ENCODE results near the gene RNF151. TPM values are rescaled to one million over a fixed set of nuclear protein-coding genes. Genes with fewer than 3 reads are reported as not detected.
A peak's percentile ranks its signal among the peaks of the same experiment; 100 is the strongest.

The RNF151 gene
- total and polyA plus RNA-seq, 8 donors = 0.17 TPM; not detected in 7

DNA sequence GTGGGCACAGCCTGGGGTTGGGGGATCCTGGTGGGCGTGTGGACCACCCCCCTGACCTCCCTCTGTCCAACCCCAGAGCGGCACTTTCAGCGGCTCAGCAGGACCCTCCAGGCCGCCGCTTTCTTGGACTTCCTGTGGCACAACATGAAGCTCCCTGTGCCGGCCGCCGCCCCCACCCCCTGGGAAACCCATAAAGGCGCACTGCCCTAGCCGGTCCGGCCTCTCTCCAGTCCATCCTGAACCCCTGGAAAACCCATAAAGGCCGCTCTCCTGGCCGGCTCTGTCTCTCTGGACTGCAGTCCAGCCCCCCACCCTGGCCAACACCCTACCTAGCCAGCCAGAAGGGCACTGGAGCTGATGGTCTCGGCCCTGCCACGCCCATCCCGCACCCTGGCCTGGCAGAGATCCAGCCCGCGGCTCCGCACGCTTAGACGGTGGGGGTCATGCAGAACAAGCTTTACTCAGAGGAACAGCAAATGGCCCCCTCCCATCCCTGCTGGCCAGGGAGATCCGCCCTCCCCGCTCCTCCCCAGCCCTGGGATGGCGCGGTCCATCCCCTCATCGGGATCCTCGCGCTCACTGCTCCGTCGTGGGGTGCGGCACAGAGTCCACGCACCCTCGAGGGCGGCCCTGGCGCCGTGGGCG is 11.9 kb downstream of the RNF151 start:
- Histone ChIP-seq H3K4me3 (peak overlapping the region in 1 of 2 donors; percentile 32), H3K9me3 (no peaks in the 10 kb centered on the region), H3K36me3 (peaks cover 0 to 57% of the 10 kb centered on the region in 2 donors), H3K27ac (peak overlapping the region in 1 of 2 donors; percentile 57), H3K27me3 (peaks cover 24 to 63% of the 10 kb centered on the region in 2 donors), H3K4me1 (peaks cover 5 to 20% of the 10 kb centered on the region in 2 donors)
- DNase-seq (peak in 1 of 4 donors; percentile 76), ATAC-seq (no peak)
- no peak for TF ChIP-seq CTCF (IDR thresholded peaks at IDR 0.05)
- intact Hi-C loops (cut with DNase I) = no loop called here

DNA sequence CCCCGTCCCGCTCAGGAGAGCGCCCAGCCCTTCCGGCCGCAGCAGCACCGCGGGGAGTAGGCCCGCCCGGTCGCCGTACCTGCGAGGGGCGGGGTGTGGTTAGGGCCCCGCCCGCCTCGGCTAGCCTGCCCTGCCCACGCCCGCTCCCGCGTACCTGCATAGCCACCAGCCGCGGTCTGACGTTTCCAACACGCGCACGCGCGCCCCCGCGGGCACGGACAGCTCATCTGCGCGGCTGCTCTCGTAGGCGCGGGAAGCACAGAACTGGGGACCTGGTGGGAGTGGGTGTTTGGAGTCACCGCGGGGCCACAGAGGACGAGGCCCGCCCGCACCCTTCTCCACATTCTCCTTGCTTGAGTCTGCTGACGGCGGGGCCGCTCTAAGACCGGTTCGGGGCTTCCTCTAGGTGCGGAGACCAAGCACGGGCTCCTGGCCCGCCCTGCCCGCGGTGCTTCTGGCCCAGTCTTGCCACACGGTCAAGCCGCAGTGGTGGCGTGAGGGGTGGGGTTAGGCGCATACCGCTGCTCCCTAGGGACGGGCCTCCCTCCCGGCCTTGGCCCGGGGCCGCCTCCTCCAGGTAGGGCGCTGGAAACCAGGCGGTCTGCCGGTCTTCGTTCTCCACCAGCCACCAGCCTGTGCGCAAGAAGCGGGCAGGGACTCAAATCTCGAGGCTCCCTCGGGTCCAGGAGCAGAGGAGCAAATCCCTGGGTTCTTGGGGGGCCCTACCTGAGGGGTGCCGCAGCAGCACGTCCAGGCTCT is 12.8 kb downstream of the RNF151 start:
- intact Hi-C loops (cut with DNase I) = no loop called here
- TF ChIP-seq CTCF (IDR thresholded peaks at IDR 0.05) = no peak
- ATAC-seq (peak; percentile 77), DNase-seq (peak in 3 of 4 donors; percentile 49 to 93 (median 85))
- peaks cover 5 to 19% of the 10 kb centered on the region in 2 donors for H3K4me1 ChIP-seq
- peak overlapping the region; percentile 57 to 63 for H3K27ac ChIP-seq
- no peaks in the 10 kb centered on the region for H3K9me3 ChIP-seq
- peak overlapping the region in 1 of 2 donors; percentile 32 for H3K4me3 ChIP-seq
- peaks cover 24 to 64% of the 10 kb centered on the region in 2 donors for H3K27me3 ChIP-seq
- H3K36me3 ChIP-seq = peaks cover 0 to 51% of the 10 kb centered on the region in 2 donors

DNA sequence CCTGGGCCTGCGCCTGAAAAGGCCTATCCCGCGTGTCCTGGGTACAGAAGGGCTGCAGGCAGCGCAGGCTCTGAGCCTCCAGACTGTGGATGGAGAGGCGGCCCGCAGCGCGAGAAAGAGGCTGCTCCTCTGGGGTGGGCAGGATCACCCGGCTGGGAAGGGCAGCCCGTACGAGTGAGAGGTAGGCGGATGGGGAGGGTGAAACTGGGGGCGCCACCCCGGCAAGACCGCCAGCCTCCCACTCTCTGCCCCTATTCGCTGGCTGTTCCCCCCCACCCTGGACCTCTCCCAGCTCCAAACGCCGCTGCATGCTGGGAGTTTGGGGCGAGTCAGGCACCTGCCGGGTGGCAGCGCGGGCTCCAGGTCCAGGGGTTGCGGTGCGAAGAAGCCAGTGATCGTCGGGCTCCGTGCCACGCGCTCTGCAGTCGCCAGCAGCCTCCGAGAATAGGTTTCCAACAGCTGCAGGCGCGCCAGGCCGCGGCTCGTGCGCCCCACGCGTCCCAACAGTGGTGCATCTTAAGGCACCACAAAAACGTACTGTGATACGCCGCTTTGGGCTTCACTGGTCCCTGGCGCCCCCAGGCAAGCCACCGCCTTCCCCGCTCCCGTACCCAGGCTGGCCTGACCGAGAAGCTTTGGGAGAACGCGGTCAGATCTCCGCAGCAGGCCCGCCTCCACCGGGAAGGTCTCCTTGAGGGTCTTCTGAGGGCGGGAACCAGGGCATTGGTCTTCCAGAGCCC is 13.5 kb downstream of the RNF151 start:
- ATAC-seq = peak; percentile 1
- DNase-seq = peak in 1 of 4 donors; percentile 78
- Histone ChIP-seq H3K36me3 (peaks cover 0 to 45% of the 10 kb centered on the region in 2 donors), H3K4me3 (peak overlapping the region in 1 of 2 donors; percentile 32), H3K27ac (peak overlapping the region; percentile 57 to 63), H3K27me3 (peaks cover 24 to 64% of the 10 kb centered on the region in 2 donors), H3K9me3 (no peaks in the 10 kb centered on the region), H3K4me1 (peaks cover 12 to 27% of the 10 kb centered on the region in 2 donors)
- TF ChIP-seq CTCF (IDR thresholded peaks at IDR 0.05) = no peak
- intact Hi-C loops (cut with DNase I) = no loop called here

DNA sequence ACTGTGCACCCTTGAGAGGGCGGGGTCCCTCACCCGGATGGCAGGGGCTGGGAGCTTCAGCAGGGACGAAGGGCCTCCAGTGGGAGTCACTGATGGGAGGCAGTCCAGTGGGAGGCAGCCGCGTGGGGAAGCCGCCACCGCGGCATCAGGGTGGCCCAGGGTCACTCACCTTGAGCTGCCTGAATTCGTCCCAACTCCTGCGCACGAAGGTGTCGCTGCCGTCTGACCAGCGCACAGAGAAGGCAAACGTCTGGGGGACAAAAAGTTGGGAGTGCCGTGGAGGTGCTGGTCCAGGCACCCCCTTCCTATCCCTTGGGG is 14.1 kb downstream of the RNF151 start:
- intact Hi-C loops (cut with DNase I) = no loop called here
- peaks cover 15 to 32% of the 10 kb centered on the region in 2 donors for H3K4me1 ChIP-seq
- H3K27me3 ChIP-seq = peaks cover 24 to 64% of the 10 kb centered on the region in 2 donors
- H3K27ac ChIP-seq = no peak overlapping the region
- no peaks in the 10 kb centered on the region for H3K9me3 ChIP-seq
- ATAC-seq (no peak), DNase-seq (no peak)
- TF ChIP-seq CTCF (IDR thresholded peaks at IDR 0.05) = no peak
- H3K36me3 ChIP-seq = peaks cover 0 to 45% of the 10 kb centered on the region in 2 donors
- peak overlapping the region in 1 of 2 donors; percentile 32 for H3K4me3 ChIP-seq
